ENCODE measurements around the gene APOC3.

The APOC3 gene

DNA sequence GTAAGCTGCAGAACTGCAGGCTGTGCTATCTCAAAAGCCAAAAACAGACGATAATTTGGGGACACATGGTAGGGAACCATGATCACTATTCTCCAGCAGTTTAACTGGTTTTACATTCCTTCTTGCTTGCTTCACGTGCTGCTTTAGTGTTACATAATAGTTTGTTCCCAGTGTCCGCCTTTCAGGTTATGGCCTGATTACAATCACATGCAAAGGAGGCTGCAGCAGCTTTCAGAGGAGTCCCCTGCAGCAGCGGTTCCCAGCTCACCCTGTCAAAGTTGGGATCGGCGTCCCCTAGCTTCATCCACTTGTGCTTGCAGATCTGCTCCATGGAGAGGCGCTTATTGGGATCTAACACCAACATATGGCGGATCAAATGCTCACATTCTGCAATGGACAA is 46.9 kb downstream of the APOC3 start:
- no peak for DNase-seq (ENCODE audit: low read depth)
- no peak overlapping the region for H3K4me3 ChIP-seq (ENCODE audit: control insufficient read depth, low read depth, low read length)
- TF ChIP-seq CTCF (conservative IDR thresholded peaks at IDR 0.05; ENCODE audit: control insufficient read depth, insufficient read depth, low read depth, low read length) = no peak

- H3K4me3 ChIP-seq (ENCODE audit: control insufficient read depth, low read depth, low read length) = no peak overlapping the region
- DNase-seq (ENCODE audit: low read depth) = peak; percentile 87
- peak; percentile 91 for TF ChIP-seq CTCF (conservative IDR thresholded peaks at IDR 0.05; ENCODE audit: control insufficient read depth, insufficient read depth, low read depth, low read length)
Observed at GRCh38 chr11:116879800-116880625, 50.3 kb downstream of the APOC3 start.

GRCh38 chr11:116881143-116881542 is 51.4 kb downstream of the APOC3 start:
- TF ChIP-seq CTCF (conservative IDR thresholded peaks at IDR 0.05; ENCODE audit: control insufficient read depth, insufficient read depth, low read depth, low read length) = no peak
- DNase-seq (ENCODE audit: low read depth) = no peak
- H3K4me3 ChIP-seq (ENCODE audit: control insufficient read depth, low read depth, low read length) = no peak overlapping the region

GRCh38 chr11:116882386-116882785 is 52.7 kb downstream of the APOC3 start:
- TF ChIP-seq CTCF (conservative IDR thresholded peaks at IDR 0.05; ENCODE audit: control insufficient read depth, insufficient read depth, low read depth, low read length) = no peak
- peak; percentile 92 for DNase-seq (ENCODE audit: low read depth)
- H3K4me3 ChIP-seq (ENCODE audit: control insufficient read depth, low read depth, low read length) = no peak overlapping the region
